ENCODE measurements around the gene C11orf21.

GRCh38 chr11:2311353-2312133 is 9.8 kb upstream of the C11orf21 start:
- TF ChIP-seq CTCF (IDR thresholded peaks at IDR 0.05; ENCODE audit: poor library complexity) (no peak), EZH2phosphoT487 (IDR thresholded peaks at IDR 0.05; ENCODE audit: low read depth, severe bottlenecking, unreplicated experiment) (no peak)

All from hepatocyte (in vitro differentiated cells).